Measurements from ENCODE around the gene VPS41.

Gene VPS41

DNA sequence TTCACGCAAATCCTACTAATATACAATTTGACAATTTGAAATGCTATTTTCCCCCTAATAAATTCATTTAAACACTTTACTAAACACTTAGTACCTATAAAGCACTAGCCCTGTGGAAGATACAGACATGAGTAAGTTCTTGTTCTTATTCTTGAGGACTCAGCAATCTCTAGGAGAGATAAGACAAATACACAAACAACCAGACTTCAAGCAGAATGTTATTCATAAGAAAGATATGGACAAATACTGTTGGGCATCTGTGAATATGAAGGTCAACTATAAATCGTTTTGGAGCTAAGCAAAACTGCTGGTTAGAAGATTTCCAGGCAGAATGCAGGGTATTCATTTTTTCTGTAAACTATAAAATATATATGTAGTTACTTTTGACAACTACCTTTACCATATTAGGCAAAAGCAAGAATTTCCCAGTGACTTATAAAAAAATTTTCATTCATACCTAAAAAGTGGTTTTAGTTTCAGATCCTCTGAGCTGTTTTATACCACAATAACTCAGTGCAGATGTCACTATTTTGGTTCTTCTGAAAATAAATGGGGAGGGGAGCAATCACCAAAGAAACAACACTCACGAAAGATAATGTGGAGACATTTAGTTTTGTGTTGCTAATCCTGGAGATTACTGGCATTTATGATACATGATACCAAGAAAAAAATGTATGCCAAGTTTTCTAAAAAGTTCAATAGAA, 3.8 kb downstream of the VPS41 start:
- no peak for DNase-seq (ENCODE audit: low spot score)

DNA sequence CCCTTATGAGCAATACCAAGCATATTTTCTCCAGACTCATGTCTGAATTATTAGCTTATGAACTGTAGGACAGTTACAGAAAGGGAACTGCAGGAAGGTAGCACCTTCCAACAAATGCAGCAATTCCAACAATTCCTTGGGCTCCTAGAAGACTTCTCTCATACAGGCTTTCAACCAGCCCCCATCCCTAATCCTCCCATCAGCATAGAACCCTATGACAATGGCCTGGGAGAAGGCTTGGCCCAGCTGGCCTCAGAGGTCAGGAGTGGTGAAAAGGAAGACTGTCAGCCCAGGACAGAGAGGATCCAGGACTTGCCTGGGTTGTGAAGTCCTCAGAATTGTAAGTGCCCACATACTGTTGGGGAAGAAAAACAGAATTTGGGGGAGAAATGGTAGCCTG, 5.9 kb downstream of the VPS41 start:
- no peak for DNase-seq (ENCODE audit: low spot score)

DNA sequence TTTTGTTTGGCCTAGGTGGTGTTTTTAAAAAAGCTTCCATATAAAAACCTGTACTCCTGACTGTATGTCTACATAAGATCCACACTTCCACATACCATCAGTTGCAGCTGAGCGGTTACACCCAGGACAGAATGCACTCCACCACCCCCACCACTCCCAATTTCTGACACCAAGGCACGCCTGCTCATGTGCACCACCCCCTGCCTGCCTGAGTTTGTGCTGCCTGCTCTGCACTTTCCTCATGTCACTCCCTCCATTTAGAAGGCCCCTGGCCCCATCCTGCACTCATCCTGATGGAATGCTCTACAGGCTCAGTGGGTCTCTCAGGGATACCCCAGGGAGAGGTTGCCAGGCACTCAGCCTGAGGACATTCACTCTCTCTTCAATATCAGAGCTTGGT, 6.5 kb downstream of the VPS41 start:
- no peak for DNase-seq (ENCODE audit: low spot score)

DNA sequence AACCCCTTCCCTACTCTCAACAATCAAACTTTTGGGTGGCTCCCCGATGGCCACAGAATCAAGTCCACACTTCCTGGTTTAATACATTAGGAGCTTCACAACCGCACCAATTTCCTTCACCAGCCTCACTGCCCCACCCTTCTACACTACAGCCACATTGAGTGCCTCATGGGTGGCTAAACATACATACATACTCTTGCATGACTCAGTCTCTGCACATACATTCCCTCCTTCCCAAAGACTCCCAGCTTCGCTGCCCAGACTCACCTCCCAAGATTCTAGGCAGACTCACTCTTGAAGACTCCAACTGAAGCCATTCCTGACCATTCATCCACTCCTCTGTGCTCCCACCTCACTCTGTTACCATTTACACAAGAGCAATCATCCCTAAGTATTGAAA, 15.9 kb downstream of the VPS41 start:
- DNase-seq (ENCODE audit: low spot score): no peak

DNA sequence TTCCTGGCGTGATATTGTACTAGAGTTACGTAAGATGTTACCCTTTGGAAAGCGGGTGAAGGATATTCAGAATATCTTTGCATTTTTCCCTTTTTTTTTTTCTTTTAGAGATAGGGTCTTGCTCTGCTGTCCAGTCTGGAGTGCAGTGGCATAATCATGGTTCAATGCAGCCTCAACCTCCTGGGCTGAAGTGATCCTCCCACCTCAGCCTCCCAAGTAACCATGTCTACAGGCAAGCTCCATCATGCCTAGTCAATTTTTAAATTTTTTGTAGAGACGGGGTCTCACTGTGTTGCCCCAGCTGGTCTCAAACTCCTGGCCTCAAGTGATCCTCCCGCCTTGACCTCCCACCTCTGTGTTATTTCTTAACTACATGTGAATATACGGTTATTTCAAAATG, 18.4 kb downstream of the VPS41 start:
- DNase-seq (ENCODE audit: low spot score): no peak

DNA sequence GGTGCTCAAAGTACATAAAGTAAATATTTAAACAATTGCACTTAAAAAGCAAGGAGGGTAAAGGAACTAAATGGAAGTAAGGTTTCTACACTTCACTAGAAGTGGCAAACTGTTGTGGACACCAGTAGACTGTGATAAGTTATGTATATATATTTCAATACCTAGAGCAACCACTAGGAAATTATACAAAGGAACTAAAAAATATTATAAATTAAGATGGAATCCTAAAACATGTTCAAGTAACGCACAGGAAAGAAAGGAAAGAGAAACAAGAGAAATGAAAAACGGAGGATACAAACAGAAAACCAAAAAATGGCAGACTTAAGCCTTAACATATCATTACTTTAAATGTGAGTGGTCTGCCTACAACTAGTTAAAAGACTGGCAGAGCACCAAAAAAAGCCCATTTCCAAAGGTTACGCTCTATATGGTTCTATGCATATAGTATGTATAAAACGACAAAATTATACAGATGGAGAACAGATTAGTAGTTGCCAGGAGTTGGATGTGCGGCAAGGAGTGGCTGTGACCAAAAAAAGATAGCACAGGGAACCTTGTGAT, 19.0 kb downstream of the VPS41 start:
- no peak for DNase-seq (ENCODE audit: low spot score)

DNA sequence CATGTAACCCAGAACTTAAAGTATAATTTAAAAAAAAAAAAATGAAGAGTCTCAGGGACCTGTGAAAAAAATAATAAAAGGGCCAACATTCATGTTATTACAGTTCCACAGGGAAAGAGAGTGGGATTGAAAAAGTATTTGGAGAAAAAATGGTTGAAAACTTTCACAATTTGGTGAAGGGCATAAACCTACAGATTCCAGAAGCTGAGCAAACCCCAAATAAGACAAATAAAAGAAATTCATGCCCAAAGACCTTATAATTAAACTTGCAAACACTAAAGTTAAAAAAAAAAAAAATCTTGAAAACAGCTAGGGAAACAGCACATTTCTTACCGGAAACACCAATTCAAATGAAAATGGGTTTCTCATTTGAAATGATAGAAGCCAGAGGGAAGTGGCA, 19.9 kb downstream of the VPS41 start:
- DNase-seq (ENCODE audit: low spot score): no peak

DNA sequence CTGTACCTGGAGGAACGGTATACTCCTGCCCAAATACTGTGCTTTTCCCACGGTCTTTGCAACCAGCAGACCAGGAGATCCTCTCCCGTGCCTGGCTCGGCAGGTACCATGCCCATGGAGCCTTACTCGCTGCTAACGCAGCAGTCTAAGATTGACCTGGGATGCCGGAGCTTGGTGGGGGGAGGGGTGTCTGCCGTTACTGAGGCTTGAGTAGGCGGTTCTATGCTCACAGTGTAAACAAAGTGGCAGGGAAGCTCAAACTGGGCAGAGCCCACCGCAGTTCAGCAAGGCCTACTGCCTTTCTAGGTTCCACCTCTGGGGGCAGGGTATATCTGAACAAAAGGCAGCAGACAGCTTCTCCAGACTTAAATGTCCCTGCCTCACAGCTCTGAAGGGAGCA, 22.7 kb downstream of the VPS41 start:
- DNase-seq (ENCODE audit: low spot score): no peak

DNA sequence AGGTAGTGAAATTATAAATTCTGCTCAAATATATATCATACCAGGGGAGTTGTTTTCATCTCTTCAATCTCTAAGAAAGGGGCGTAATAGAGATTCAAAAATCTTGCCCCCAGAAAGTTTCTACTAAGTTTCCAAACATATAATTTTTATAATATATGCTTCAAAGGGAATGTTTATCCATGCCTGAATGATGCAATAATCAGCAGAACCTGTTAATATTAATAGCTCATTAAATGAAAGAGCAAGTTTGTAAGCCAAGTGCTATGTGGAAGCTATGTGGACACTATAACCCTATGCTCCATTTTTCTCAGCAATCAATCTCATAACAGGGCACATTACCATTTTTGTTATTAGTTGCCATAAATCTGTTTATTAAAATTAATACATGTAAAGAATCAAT, 25.3 kb downstream of the VPS41 start:
- DNase-seq (ENCODE audit: low spot score): no peak

DNA sequence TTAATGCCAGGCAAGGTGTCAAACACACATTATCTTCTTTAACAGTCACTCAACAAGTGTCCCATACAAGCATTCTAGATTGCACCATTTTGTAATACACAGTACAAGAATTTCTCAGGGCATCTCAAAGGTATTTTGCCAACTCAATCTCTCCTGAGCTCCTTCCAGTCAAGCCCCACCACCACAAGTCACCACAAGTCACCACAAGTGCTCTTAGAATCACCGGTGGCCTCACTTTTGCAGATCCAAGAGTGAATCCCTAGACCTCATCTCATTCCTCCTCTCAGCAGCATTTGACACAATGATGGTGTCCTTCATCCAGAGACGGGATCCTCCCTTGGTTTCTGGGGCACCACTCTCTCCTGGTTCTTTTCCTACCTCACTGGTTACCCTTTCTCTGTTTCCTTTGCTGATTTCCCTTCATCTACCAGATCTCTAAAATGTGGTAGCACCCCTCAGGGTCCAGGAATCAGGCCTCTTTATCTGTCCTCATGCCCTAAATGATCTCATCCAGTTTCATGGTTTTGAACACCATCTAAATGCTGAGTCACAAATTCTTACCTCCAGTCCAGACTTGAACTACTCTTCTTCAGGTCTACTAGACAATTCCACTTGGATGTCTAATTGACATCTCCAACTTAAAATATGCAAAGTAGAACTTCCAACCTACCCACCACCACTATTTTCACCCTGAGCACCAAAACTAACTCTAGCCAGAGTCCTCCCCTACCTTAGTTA, 26.9 kb downstream of the VPS41 start:
- DNase-seq (ENCODE audit: low spot score): no peak

DNA sequence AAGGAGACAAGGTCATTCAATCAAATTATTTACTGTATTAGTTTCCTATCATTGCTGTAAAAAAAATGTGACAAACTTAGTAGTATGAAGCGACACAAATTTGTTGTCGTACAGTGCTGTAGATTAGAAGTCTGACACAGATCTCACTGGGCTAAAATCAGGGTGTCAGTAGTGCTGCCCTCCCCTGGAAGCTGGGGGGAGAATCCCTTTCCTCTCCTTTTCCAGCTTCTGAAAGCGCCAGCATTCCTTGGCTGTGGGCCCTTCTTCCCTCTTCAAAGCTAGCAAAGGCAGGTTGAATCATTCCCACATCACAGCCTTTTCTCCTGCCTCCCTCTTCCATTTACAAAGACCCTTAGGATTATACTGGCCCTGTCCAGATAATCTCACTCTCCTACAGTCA, 28.0 kb downstream of the VPS41 start:
- DNase-seq (ENCODE audit: low spot score): no peak

DNA sequence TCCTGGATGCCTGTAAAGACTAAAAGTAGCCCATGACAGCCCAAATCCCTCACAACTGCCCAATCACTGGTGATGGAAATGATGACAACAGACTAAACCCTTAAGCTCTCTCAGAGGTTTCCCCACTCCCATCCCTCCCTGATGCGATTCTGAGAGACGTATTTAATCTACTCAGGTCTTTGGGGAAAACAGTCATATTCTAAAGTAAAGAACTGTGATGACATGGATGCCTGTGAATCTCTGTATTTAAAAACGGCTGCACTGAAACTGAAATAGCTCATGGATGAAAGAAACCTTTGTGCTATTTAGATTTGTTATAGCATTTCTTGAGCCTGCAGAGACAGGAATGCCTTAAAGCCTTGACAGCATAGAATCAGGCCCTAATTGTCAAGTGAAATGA, 28.5 kb downstream of the VPS41 start:
- no peak for DNase-seq (ENCODE audit: low spot score)

DNA sequence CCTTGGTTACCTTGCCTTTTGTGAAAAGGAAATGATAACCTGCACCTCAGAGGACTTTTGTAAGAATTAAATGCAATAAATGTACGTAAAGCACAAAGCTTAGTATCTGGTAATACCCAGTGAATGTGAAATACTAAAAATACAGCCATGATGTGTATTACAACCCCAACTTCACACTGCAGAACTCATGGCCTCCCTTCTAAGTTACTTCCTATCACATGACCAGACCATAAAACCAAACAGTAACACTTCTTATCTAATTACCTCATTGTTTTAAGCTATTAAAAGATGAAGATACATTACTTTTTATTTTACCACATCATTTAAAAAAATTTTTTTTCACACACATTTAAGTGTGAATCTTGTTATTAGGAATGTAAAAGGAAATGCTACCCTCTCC, 29.0 kb downstream of the VPS41 start:
- no peak for DNase-seq (ENCODE audit: low spot score)

DNA sequence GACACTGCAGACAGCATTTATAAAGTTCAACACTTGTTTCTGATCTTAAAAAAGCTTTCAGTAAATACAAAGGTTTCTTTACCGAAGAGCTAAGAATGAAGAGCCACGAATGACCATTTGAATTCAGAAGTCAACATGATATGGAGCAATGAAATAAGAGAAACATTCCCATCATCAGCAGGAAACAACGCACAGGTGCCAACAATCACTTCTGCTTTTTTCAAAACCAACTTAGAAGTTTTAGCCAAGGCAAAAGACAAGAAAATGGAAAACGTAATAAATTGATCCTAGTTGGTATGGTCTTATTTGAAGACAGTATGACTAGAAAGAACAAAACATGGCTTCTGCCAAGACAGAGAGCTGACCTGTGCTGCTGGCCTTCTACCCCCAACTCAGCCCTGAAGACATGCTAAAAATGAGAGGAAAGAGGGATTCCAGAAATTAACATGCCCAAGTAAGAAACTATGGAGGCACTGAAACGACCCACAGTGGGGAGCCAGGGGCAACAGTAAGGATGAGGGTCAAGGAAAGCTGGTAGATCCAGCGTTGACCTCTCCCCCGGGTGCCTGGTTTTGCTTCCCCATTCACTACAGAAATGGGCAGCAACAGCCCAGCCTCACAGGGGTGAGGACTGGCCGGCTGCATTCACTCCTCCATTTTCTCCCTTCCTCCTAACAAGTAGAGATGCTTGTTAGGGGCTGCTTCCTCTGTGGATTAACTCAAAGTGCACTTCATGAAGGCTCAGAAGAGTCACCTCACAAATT, 30.1 kb downstream of the VPS41 start:
- no peak for DNase-seq (ENCODE audit: low spot score)

DNA sequence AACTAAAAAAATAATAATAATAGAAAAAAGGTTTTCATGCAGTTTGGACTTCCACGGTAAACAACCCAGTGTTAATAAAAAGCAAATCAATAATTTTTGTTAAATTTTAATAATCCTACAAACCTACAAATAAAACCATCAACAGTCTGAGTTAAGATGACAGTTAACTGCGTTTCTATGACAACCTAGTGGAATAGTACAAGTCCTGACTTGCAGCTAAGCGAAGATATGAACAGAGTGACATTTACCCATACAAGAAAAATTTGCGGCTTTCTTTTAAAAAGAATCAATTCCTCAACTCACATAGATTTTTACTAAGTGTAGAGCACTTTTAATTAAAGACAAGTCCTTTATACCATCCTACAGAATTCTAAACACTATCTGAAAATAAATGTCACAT, 35.6 kb downstream of the VPS41 start:
- no peak for DNase-seq (ENCODE audit: low spot score)

DNA sequence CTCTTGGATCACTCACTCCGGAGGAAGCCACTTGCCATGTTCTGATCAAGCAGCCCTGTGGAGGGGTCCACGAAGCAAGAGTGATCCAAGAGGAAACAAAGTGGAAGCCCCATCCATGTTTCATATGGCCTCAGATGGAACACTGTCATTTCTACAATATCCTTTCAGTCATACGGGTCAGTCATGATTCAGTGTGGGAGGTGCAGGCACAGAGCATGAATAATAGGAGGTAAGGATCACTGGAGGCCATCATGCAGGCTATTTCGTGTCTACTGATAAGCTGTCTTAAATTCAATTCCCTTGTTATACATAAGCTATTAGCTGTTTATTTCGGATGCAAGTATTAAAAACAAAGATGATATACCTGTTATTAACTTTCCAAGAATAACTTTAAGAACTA, 36.8 kb downstream of the VPS41 start:
- no peak for DNase-seq (ENCODE audit: low spot score)

DNA sequence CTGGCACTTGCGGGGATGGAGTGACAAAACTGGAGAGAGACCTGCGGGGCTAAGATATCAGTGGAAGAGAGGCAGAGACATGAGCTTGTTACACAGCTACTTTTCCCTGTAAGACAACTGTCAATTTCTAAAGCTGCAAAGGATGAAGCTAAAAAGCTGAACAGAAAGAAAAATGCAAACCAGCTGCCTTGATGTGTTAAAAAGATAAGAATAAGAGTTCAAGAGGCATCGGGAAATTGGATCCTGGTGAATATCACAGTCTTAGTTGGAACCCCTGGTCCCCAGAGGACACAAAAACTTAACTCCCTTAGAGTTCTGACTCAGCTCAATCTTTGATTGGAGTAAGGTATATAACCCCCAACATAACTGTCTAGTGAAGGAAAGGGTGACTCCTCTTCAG, 38.8 kb downstream of the VPS41 start:
- DNase-seq (ENCODE audit: low spot score): no peak

DNA sequence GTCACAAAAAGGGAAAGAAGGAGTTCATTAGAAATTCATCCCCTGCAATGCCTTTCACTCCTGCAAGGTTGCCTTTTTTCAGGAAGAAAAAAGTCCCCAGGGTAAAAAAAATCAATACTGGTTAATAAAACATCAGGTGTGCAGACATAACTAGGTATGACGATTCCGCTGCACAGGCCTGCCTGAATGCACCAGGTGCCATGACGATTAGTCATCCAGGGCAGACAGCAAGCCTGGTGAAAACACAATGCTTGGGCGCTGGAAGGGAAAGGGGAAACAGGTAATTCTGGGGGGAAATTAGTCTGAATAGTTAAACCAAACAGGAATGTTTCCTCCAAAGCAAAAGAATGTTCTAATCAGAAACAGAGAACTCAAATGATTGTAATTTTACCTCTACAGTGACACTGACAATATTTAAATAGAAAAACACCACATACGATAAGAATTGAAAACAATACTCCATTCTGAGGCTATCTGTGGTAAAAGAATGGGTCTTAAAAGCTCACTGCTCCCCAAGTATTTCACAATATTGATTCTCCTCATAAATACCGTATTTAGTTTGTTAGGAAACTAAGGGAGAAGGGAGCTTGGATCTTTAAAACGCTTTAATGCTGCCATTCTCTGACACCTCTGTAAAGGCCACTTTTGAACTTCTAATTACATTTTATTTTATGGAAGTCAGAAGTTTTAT, 45.2 kb downstream of the VPS41 start:
- no peak for DNase-seq (ENCODE audit: low spot score)

DNA sequence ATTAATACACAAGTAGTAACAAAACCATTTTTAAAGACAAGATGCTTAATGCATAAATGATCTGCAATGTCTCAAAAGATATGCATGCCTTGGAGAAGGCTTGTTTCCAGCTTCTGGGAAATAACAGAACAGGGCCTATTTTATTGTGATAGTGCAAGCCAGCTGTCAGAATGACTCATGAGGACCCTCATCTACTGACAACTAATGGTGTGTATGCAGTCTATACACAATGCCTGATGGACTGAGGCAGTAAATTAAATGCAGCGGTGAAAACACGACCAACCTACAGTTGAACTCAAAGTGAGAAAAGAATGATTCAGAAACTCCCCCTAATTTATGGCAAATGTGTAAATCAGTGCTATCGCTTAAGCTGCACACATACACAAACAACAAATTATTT, 46.3 kb downstream of the VPS41 start:
- DNase-seq (ENCODE audit: low spot score): no peak

DNA sequence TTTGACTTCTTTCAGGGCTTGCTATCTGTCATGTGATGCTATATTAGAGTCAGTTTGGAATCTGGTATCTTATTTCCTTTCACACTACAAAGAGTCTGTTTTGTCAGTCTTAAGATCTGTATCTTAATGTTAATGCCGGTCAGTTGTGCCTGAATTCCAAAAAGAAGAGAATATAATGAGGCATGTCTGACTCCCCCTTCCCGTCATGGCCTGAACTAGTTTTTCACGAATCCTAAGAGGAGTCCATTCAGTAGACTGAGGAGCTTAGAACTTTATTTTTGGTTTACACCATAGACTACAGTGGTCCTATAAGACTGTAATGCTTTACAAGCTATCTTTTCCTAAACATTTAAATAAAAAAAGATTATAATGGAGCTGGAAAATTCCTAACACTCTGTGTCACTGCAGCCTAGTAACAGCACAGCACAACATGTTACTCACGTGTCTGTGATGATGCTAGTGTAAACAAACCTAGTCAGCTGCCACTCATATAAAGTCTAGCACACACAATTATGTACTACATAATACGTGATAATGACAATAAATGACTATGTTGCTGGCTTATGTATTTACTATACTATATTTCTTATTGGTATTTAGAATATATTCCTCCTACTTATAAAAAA, 50.6 kb downstream of the VPS41 start:
- DNase-seq (ENCODE audit: low spot score): peak; percentile 48

DNA sequence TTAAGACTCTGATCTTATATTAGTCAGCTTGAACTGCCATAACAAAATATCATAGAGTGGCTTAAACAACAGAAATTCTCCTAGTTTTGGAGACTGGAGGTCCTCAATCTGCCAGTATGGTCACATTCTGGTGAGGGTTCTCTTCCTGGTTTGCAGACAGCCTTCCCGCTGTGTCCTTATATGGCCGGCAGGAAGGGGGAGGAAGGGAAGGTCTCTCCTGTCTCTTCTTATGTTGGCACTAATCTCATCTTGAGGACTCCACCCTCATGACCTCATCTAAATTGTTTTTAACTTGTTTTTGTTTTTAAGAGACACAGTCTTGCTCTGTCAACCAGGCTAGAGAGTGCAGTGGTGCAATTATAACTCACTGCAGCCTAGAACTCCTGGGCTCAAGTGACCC, 53.1 kb downstream of the VPS41 start:
- DNase-seq (ENCODE audit: low spot score): no peak

DNA sequence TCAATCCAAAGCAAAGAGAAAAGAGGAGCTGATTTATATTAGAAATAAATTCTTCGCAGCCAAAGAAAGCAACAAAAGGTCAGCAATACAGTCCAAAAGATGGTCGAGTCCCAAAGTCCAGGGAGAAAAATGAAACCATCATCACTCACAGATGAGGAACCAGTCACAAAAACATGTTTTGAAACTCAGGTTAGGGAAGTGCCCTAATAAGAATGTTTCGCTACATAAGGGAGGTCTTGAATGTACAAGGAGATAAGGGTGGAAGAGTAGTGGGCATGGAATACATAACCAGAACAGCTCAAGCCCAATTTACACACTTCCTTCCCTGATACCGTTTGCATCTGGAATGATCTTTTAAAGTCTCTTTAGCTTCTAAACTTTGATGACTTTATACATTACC, 53.6 kb downstream of the VPS41 start:
- DNase-seq (ENCODE audit: low spot score): no peak
